Hypothalamus (tissue), 51 donors: ENCODE results near the gene EHD1.
A peak's percentile ranks its signal among the peaks of the same experiment; 100 is the strongest.

Experiments
- DNase-seq, 51 donors: peaks; one replicate each; lab custom pipeline; 2025; lab: John Stamatoyannopoulos, UW

The EHD1 gene

DNA sequence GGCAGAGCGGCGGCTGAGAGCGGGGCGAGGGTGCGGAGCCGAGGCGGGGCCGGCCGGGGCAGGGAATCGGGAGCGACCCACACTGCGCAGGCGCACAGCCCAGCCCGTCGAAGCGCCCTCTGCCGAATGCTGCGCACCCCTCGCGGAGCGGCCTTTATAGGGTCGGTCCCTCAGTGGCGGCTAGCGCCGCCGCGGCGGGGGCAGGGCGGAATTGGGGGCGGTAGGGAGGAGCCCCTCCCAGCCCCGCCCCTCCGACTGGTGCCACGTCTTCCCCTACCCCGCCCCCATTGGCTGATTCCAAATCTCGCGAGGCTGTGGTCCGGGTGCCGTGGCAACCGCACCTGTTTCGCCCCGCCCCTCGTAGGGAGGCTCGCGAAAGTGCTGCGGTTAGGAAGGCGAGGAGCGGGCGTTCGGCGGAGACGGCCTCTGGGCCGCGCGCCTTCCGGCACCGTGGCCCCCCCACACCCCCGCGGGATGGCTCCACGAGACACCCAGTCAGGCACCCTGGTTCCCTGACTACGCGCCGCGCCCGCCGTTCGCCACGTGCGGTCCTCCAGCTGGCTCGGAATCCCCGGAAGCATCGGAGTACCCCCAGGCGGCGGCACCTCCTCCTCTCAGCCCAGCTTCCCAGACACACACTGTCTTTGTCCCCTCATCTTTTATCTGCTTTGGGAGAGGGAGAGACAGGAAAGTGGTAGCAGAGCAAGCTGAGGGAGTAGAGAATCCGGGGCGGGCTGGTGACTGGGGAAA lies at the start of gene EHD1:
Gene EHD1 (minus strand): TSS at position 128 of the 750 bp plus-strand sequence. CDS start 157 bp downstream, outside the sequence.
- peak; percentile 62 to 99 (median 98) for DNase-seq

DNA sequence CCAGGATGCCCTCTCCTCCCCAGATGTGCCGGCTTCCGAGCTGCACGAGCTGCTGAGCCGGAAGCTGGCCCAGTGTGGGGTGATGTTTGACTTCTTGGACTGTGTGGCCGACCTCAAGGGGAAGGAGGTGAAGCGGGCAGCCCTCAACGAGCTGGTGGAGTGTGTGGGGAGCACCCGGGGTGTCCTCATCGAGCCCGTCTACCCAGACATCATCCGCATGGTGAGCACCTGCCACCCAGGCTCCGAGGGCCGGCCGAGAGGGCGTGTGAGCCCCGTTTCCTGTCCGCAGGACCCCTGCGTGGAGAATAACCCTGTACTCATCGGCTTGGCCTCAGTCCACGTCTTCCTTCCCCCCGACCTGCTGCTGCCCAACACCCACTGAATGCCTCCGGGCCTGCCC lies 48.3 kb upstream of the EHD1 start:
- DNase-seq, result no peak

DNA sequence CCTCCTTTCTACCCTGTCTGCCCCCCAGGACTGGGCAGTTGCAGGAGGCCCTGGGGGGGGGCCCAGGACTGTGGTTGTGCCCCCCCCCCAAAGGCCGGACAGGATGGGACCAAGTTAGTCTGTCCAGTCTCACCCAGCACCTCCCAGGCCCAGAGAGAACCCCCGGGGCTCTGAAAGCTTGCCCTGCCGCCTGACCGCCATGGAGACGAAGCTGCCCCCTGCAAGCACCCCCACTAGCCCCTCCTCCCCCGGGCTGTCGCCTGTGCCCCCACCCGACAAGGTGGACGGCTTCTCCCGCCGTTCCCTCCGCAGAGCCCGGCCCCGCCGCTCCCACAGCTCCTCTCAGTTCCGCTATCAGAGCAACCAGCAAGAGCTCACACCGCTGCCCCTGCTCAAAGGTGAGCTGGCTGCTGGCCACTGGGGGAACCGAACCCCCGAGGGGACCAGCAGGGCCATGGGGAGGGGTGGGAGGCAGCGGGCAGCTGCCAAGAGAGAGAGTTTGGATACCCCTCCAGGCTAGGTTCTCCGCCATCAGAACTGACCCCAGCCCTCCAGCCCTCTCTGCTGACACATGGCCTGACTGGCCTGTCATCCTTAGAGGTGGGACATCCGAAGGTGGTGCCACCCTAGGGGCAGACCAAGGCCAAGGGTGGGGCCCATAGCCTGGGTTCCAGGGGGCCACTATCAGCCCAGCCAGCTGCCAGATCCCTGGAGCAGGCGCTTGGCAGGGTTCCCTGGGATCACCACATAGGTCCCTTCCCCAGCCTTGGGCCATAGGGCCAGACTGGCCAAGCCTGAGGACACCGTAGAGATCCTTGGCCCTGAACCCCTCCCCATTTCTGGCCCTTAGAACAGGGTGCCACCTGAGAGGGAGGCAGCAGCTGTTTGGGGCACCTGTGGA lies 47.4 kb upstream of the EHD1 start:
- DNase-seq, result no peak

DNA sequence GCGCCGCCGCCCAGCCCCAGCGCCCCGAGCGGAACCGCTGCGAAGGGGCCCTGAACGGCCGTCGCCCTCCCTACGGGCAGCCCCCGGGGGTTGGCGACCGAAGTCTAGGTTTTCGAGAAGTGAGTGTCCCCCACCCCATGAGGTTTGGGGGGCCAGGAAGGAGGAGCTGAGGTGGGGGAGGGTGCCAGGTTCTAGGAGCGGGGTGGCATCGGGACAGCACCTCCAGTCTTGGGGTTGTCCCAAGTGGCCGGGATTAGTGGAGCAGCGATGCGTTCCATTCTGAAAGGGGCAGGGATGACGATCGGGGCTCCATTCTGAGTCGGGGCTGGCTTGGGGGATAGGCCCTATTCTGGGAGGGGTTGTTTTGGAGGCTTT lies 46.5 kb upstream of the EHD1 start:
- DNase-seq, result peak in 4 of 51 donors; percentile 40 to 63 (median 52)

DNA sequence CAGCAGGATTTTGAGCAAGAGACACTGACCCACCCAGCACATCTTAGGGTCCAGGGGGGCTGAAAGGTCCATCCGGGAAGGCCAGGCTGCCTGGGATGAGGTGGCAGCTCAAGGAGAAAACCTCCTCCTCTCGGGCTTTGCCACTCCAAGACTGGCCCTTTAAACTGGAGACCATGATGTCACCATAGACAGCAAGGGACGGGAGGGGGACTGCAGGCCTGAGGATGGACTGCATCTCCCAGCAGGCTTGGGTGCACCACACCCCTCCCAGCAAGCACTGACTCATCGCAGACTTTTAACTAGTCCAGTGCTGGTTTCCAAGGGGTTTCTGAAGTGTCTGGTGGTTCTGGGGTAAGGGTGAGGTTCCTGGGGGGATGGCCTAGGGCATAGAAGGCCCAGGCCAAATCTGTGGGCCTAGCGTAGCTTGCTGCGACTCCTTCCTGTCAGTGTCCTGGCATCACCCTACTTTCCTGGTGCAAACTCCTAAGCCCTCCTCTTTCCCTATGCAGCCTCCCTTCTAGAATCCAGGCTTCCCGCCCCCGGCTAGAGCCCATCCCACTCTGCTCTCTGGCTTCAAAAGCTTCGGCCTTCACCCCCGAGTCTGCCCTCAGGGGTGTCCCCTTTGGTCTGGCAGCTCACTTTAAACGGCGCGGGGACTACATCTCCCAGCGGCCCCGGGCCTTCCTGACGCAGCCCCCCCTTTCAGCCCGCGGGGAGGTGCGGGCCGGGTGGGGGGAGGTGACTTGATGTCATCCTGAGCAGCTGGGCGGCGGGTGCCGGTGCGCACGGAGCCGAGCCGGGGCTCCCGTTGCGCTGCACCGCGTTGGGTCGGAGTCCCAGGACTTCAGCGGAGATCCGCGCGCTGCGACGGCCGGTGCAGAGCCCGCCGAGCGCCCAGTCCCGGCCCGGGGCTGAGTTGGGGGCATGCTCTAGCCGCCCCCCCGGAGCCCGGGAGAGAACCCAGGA lies 45.8 kb upstream of the EHD1 start, which contains the start of gene PPP2R5B:
Gene PPP2R5B (plus strand): TSS at position 746 of the 966 bp plus-strand sequence. CDS start 1,046 bp downstream, outside the sequence.
- DNase-seq, result peak; percentile 67 to 98 (median 91)

DNA sequence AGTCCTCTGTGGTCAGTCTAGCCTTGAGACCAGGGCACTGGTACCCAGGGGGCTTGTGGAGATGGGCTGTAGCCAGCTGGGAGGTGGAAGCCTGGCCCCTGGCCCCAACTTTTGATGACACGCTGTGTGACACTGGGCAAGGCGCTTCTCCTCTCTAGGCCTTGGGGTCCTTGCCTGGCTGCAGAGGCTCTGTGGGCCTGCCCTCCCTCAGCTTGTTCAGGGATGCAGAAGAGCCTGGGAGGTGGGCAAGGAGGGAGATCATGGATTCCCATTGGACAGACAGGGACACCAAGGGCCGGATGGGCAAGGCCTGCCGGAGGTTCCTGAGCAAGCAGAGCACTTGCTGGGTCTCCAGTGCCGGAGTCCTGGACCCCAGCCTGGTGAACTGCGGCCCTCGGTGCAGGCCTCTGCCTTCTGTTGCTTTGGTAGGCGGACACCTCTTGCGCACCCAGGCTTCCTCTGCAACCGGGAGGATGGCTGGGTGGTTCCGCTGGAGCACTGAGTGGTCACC lies 44.8 kb upstream of the EHD1 start:
- DNase-seq, result no peak

DNA sequence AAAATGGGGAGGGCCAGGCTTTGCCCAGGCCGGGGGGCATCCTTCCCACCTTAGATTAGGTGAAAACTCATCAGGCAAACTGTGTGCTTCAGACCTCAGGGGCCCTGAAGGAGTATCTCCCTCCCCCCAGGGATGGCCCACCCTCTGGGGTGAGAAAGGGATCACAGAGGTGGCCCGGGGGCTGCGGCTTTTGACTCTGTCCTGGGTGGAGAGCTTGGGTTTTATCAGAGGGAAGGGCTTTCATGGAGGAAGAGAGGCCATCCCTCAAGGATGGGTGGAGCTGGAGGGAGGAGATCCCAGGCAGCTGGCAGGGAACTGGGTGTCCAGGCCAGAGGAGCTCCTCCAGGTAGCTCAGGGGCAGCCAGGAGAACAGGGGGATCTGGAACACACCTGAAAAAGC lies 43.0 kb upstream of the EHD1 start:
- DNase-seq, result no peak

DNA sequence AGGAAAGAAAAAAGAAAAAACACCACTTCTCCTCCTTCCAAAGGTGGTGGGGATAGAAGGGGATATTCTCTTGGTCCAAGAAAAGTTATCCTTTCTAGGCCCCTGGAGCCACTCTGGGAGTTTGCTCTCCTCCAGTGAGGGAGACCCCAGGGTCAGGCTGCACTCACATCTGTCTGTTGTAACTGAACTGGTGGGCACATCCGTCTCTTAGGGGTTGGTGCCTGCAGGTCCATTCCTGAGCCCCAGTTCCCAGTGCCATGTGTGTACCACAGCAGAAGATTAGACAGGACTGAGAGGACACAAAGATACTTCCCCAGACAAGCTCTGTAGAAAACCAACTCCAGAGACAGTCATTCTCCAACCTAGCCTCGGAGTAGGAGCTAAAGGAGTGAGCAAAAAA lies 41.7 kb upstream of the EHD1 start:
- DNase-seq, result no peak

DNA sequence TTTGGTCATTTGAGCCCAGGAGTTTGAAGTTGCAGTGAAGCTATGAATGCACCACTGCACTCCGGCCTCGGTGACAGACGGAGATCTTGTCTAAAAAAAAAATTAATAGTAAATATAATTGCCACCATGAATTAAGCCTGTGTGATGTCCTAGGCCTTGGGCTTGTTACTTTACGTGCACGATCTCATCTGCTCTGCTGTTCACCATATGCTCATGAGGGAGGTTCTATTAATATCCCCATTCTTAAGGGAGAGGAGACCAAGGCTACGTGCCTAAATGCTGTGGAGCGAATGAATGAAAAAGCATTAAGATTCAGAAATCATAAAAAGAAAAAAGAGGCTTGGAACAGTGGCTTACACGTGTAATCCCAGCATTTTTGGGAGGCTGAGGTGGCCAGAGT lies 41.2 kb upstream of the EHD1 start:
- DNase-seq, result no peak

DNA sequence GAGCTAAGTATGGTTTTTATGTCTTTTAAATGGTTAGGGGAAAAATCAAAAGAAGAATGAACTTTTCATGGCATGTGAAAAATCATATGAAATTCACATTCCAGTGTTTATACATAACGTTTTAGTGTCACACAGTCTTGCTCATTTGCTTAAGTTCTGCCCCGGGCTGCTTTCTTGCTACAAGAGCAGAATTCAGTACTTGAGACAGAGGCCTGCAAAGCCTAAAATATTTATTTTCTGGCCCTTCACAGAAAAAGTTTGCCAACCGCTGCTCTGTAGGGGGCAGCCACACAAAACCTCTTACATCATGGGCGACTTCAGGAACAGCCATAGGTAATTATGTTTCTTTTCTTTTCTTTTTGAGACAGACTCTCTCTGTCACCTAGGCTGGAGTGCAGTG lies 39.6 kb upstream of the EHD1 start:
- DNase-seq, result peak in 2 of 51 donors; percentile 26 to 39

DNA sequence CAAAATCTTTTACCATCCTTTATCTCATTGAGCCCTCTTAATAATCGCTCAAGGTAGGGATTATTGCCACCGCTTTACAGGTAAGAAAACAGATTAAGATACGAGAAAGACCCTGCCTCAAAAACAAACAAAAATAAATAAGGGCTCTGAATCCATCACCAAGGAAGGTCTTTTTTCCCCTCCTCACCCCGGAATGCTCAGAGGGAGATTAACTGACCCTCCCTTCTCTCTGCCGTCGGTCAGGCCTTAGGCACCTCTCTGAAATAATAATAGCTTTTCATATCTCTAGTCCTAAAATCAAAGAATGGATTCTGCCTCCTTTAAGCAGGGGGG lies 39.2 kb upstream of the EHD1 start:
- DNase-seq, result no peak

DNA sequence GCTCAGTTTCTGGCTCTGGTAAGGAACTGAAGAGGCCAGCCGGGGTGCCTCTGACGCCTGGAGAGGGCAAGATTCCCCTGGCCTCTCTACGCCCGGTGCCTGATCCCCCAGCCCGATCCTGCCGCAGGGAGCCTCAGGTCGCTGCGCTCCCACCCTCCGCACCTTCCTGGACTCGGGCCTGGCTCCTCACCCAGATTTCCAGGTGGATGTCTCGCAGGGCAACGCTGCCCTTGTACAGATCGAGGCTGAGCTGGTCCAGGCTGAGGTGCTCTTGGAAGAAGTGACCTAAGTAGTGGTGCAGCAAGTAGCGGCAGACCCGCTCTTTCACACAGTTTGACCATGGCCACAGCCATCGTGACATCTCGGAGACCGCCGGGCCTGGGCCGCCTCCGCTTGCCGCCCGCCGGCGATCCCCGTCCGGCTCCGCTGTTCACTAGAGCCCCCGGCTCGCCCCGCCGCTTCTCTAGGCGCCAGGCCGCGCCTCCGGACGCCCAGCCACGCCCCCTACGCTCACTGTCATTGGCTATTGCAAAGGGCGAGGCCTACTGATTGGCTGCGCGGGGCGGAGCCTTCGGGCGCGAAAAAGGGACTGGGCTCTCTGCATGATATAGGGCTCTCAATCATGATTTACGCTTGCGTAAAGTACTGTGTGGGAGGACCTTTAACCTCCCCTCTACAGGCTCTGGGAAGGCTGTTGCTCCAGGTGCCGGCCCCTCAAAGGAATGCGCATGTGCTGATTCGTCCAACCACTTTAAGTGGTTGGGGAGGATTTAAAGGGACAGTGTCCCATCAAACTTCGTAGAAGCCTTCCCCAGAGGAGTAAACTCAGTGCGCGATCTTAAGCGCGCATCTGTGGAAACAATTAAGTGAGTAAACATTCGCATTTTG lies 38.6 kb upstream of the EHD1 start, which contains the start of gene ATG2A:
Gene ATG2A (minus strand): TSS at position 435 of the 888 bp plus-strand sequence. CDS start 74 bp downstream, at position 361.
- DNase-seq, result peak; percentile 71 to 100 (median 97)

DNA sequence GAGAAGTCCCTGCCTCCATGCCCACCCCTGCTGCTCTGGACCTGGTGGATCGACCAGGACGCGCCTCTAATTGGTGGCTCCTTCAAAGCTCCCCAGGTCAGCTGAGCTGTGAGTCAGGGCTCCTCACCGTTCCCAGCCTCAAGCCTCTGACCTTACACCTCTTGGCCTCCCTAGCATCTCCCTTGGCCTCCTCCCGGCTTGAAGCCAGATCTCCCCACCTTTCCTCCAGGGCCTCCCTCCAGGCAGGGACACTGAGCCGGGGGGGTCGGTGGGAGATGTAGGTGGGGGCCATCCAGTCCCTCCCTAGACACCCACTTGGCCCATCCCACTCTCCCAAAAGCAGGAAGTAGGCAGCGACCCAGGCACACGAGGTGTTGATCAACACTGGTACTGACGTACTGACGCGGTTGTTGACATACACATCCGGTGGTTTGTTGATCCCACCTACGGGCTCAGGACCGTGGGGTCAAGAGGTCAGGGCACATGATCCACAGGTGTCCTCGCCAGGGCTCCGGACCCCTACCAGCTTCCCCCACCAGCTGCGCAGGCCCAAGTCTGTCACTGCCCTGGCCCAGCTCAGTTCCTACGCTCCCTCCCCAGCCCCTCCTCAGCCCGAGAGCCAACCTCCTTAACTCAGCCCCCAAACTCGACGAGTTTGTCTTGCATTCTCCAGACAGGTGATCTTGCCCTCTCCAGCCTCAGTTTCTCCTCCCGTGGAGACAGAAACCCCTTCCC lies 37.8 kb upstream of the EHD1 start:
- DNase-seq, result peak in 3 of 51 donors; percentile 12 to 17 (median 12)

DNA sequence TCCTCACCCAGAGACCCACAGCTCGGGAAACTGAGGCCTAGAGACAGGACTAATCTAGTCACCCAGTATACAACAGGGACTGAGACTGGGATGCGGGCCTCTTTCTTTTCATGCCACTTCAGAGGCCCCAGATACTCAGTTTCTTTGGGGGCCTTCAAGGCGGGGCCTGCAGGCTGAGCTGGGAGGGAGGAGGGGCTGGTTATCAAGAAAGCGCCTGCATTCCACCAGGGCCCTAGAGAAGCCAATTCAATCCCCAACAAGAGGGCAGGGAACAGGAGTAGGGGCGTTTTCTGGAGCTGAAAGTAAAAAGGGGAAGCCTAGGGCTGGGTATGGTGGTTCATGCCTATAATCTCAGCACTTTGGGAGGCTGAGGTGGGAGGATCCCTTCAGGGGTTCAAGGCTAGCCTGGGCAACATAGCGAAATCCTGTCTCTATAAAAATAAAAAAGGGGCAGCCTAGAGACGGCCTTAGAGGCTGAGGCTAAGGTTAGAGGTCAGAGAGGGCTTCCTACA lies 37.0 kb upstream of the EHD1 start:
- DNase-seq, result no peak

DNA sequence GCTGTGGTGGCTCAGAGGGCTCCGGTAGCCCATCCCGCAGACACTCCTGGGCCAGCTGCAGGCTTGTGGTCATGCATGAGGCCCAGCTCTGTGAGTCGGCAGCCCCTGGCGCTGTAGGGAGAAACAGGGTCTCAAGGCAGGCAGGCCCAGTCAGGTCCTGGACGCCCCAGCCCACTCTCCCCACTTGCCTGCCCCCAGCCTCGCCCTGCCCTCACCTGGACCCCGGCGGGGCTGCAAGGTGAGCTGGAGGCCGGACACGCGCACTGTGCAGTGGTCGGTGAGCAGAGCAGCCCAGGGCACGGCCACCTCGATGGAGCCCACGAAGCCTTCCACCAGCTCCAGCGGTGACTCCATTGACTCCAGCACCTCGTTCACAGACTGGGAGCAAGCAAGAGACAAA lies 35.7 kb upstream of the EHD1 start:
- DNase-seq, result no peak

DNA sequence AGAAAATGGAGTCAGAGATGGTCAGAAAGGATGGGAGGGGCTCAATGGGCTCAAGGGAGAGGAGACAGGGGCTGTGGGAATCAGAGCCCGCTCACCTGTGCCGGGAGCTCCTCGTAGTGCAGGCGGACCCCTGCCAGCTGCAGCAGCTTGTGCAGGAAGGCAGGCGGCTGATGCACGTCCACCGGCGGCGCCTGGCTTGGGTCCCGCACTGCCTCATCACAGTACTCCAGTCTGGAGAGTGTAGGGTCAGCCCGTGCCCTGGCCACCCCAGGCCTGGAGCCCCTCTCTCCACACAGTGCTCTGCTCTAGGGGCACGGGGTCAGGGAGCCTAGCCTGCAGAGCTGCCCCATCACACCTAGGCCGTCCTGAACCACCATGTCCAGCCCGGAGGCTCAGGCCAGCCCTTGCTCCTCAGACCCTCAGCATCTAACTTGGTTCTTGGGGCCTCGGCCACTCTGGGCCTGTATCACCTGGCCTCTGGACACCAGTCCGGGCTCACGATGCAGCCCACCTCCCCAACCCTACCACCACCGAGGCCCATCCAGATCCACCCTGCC lies 34.8 kb upstream of the EHD1 start:
- no peak for DNase-seq

DNA sequence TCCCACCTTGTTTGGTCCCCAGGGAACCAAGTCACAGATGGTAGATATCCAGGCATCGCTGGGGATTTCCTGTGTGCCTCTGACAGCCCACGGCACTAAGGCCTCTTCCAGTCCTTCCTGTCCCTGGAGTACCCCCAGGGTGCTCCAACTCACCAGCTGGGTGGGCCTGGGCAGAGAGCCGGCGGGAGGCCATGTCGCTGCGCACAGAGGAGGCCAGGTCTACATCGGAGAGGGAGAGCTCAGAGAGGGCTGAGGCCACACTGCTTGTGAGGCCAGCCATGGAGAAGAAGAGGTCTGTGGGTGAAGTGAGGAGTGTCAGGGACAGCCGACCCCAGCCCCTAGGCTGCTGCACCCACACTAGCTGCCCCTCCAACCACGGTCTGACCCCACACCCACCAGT lies 33.3 kb upstream of the EHD1 start:
- DNase-seq, result no peak

DNA sequence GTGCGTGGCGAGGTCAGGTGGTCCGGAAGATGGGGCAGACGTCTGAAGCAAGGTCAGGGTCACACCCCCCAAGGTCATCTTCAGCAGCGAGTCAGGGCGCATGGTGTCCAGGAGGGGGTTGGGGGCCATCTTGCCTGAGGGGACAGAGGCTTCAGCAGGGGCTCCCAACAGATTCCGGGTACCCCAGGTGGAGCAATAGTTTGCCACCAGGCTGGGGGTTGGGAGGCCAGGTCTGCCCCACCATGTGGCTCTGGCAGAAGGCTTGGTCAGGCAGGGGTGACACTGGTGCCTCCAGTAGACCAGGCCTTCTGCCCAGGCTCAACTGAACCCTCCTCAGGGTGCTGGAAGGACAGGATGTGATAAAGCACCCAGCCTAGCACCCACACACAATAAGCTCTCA lies 32.7 kb upstream of the EHD1 start:
- DNase-seq, result no peak
